GM23338 (cell line): ENCODE data around the gene CCDC102A. TPM values are rescaled to one million over a fixed set of nuclear protein-coding genes. Genes with fewer than 3 reads are reported as not detected.

Source experiments
- ATAC-seq: fragments of 200-7000 bp; cut with Tn5 transposase; 3 replicates; pipeline ENCODE4 v1.9.1; 2020
- DNase-seq: peaks from one replicate; pipeline ENCODE4 v3.0.0-alpha.2; 2015; ENCODE audit warnings: low spot score
- H2AFZ ChIP-seq: fragments of 200-600 bp; sonication (generic); 2 replicates; pipeline ENCODE4 v1.8.0; 2016; ENCODE audit warnings: antibody characterized with exemption, mild to moderate bottlenecking, moderate library complexity
- H3F3A ChIP-seq: fragments of 200-600 bp; sonication (generic); replicated peaks from 2 replicates; pipeline ENCODE4 v1.8.0; 2017; ENCODE audit warnings: antibody characterized with exemption, mixed run types, low read depth
- H3K27ac ChIP-seq: fragments of 200-600 bp; sonication (generic); 2 replicates; pipeline ENCODE4 v1.6.1; 2016; ENCODE audit warnings: low read depth
- H3K27me3 ChIP-seq: fragments of 200-600 bp; sonication (generic); 2 replicates; pipeline ENCODE4 v1.8.0; 2016; ENCODE audit warnings: mild to moderate bottlenecking, mixed run types, moderate library complexity; ENCODE audit not compliant: insufficient read depth
- H3K36me3 ChIP-seq: fragments of 200-600 bp; sonication (generic); 2 replicates; pipeline ENCODE4 v1.8.0; 2016; ENCODE audit warnings: mild to moderate bottlenecking; ENCODE audit not compliant: insufficient read depth
- H3K4me1 ChIP-seq: fragments of 200-600 bp; sonication (generic); 2 replicates; pipeline ENCODE4 v1.8.0; 2016; ENCODE audit warnings: mild to moderate bottlenecking, moderate library complexity; ENCODE audit not compliant: insufficient read depth
- H3K4me2 ChIP-seq: fragments of 200-600 bp; sonication (generic); 2 replicates; pipeline ENCODE4 v1.7.1; 2017; ENCODE audit warnings: mixed run types
- H3K4me3 ChIP-seq: fragments of 200-600 bp; sonication (generic); 2 replicates; pipeline ENCODE4 v1.6.1; 2016; ENCODE audit warnings: mixed run types
- H3K79me2 ChIP-seq: fragments of 200-600 bp; sonication (generic); replicated peaks from 2 replicates; pipeline ENCODE4 v1.8.0; 2017; ENCODE audit warnings: mild to moderate bottlenecking; ENCODE audit not compliant: insufficient read depth
- H3K9me2 ChIP-seq: fragments of 200-600 bp; sonication (generic); 2 replicates; pipeline ENCODE4 v1.8.0; 2017; ENCODE audit not compliant: insufficient read depth
- H4K20me1 ChIP-seq: fragments of 200-600 bp; sonication (generic); replicated peaks from 2 replicates; pipeline ENCODE4 v1.8.0; 2017; ENCODE audit warnings: mild to moderate bottlenecking; ENCODE audit not compliant: insufficient read depth
- H3K27ac Mint-ChIP-seq: 2 replicates; pipeline ENCODE4 v1.8.0; 2020; ENCODE audit warnings: inconsistent platforms, mild to moderate bottlenecking, moderate library complexity, mixed read lengths
- H3K27me3 Mint-ChIP-seq: 3 replicates; pipeline ENCODE4 v1.8.0; 2022; ENCODE audit warnings: low read depth, mild to moderate bottlenecking, moderate library complexity, mixed read lengths, inconsistent platforms; ENCODE audit not compliant: insufficient read depth, poor library complexity
- H3K36me3 Mint-ChIP-seq: 3 replicates; pipeline ENCODE4 v1.8.0; 2021; ENCODE audit warnings: low read depth, mild to moderate bottlenecking, inconsistent platforms, moderate library complexity, mixed read lengths
- H3K4me1 Mint-ChIP-seq: 3 replicates; pipeline ENCODE4 v1.8.0; 2020; ENCODE audit warnings: mild to moderate bottlenecking, inconsistent platforms, mixed read lengths
- H3K4me3 Mint-ChIP-seq: 3 replicates; pipeline ENCODE4 v1.8.0; 2021; ENCODE audit warnings: moderate library complexity, mild to moderate bottlenecking, inconsistent platforms, mixed read lengths
- H3K9me3 Mint-ChIP-seq: 3 replicates; pipeline ENCODE4 v1.8.0; 2020; ENCODE audit warnings: moderate library complexity, mild to moderate bottlenecking, inconsistent platforms, mixed read lengths
- CREB1 ChIP-seq: fragments of 250-450 bp; sonication (Bioruptor Pico); IDR thresholded peaks from 2 replicates; pipeline ENCODE4 v1.5.0; 2020; ENCODE audit warnings: low read depth, mild to moderate bottlenecking, moderate library complexity
- EZH2phosphoT487 ChIP-seq: fragments of 200-600 bp; sonication (generic); IDR thresholded peaks from one replicate; pipeline ENCODE4 v1.8.1; 2018; ENCODE audit warnings: antibody characterized with exemption; ENCODE audit not compliant: unreplicated experiment
- NANOG ChIP-seq: IDR thresholded peaks from 2 replicates; pipeline ENCODE4 v1.6.1; 2016; ENCODE audit warnings: antibody characterized with exemption, borderline replicate concordance
- ZNF331 ChIP-seq: fragments of 250-450 bp; sonication (Bioruptor Pico); IDR thresholded peaks from 2 replicates; pipeline ENCODE4 v1.5.0; 2020; ENCODE audit warnings: low read depth, mild to moderate bottlenecking, moderate library complexity
- polyA plus RNA-seq: library from polyadenylated mRNA; unstranded; fragments of >200 nt; fragmentation: Nextera tagmentation; extraction: Ambion mirVana; gene quantifications from 2 replicates; pipeline ENCODE4 v1.2.1, GENCODE V29; 2016
- total RNA-seq: library from RNA; depleted of rRNA; stranded (reverse); fragments of >200 nt; shearing (Covaris generic); gene quantifications from 2 replicates; pipeline ENCODE4 v1.2.3, GENCODE V29; 2014
- TF ChIP-seq, protein P1 (sequence below), 2 experiments: fragments of 200-600 bp in 1 of 2; sonication (generic) in 1 of 2; conservative IDR thresholded peaks; 2 replicates each; pipeline versions ENCODE4 v1.5.1 to v1.6.1; 2016 to 2017; ENCODE audit warnings: antibody characterized with exemption in 2 of 2, low read depth in 2 of 2, mild to moderate bottlenecking in 2 of 2, moderate library complexity in 1 of 2
- TF ChIP-seq, protein P2 (sequence below): fragments of 250-450 bp; sonication (Bioruptor Pico); IDR thresholded peaks from 2 replicates; pipeline ENCODE4 v1.5.0; 2020; ENCODE audit warnings: mild to moderate bottlenecking, moderate library complexity
- TF ChIP-seq, protein P3 (sequence below): IDR thresholded peaks from one replicate; pipeline ENCODE4 v1.6.1; 2018; ENCODE audit warnings: antibody characterized with exemption; ENCODE audit not compliant: unreplicated experiment

Gene CCDC102A
- total and polyA plus RNA-seq, 2 experiments from 2014 or later = 2.0 to 5.2 TPM

DNA sequence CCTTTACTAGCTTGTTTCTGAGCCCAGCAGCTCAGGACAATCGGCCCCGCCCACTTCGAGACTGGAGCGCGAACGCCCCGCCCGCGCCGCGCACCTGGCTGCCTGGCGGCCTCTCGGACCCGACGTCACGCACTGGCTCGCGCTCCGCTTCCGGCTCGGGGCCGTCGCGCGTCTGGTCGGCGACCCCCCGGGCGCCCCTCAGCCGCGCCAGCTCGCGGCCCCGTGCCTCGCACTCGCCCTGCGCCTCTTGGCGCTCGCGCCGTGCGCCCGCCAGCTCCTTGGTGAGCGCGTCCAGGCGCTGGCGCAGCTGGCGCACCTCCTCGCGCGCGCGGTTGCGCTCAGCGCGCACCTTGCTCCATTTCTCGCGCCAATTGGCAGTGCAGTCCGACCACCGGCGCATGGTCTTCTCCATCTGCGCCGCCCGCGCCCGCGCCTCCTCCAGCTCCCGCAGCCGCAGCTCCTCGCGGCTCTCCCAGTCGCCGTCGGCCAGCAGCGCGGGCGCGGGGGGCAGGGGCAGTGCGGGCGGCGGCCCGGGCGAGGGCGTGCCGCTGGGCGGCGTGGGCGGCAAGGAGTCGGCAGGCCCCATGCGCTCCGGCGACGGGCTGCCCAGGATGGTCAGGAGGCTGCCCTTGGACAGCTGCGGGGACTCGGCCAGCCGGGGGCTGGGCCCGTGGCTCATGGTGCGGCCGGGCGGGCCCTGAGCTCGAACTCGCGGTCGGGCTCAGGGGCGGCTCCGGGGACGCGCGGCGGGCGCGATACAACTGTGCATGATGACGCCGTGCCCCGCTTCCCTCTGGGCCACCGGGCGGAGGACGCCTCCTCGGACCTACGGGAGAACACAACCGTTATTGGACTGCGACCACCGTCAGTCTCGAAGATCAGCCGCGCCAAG, 7.6 kb downstream of the CCDC102A start:
- TF ChIP-seq, protein P1, sequence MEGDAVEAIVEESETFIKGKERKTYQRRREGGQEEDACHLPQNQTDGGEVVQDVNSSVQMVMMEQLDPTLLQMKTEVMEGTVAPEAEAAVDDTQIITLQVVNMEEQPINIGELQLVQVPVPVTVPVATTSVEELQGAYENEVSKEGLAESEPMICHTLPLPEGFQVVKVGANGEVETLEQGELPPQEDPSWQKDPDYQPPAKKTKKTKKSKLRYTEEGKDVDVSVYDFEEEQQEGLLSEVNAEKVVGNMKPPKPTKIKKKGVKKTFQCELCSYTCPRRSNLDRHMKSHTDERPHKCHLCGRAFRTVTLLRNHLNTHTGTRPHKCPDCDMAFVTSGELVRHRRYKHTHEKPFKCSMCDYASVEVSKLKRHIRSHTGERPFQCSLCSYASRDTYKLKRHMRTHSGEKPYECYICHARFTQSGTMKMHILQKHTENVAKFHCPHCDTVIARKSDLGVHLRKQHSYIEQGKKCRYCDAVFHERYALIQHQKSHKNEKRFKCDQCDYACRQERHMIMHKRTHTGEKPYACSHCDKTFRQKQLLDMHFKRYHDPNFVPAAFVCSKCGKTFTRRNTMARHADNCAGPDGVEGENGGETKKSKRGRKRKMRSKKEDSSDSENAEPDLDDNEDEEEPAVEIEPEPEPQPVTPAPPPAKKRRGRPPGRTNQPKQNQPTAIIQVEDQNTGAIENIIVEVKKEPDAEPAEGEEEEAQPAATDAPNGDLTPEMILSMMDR (conservative IDR thresholded peaks at IDR 0.05; ENCODE audit: low read depth in 2 of 2) = no peak
- TF ChIP-seq ZNF331 (no peak), NANOG (no peak), EZH2phosphoT487 (no peak), CREB1 (peak; percentile 76)
- TF ChIP-seq, protein P2, sequence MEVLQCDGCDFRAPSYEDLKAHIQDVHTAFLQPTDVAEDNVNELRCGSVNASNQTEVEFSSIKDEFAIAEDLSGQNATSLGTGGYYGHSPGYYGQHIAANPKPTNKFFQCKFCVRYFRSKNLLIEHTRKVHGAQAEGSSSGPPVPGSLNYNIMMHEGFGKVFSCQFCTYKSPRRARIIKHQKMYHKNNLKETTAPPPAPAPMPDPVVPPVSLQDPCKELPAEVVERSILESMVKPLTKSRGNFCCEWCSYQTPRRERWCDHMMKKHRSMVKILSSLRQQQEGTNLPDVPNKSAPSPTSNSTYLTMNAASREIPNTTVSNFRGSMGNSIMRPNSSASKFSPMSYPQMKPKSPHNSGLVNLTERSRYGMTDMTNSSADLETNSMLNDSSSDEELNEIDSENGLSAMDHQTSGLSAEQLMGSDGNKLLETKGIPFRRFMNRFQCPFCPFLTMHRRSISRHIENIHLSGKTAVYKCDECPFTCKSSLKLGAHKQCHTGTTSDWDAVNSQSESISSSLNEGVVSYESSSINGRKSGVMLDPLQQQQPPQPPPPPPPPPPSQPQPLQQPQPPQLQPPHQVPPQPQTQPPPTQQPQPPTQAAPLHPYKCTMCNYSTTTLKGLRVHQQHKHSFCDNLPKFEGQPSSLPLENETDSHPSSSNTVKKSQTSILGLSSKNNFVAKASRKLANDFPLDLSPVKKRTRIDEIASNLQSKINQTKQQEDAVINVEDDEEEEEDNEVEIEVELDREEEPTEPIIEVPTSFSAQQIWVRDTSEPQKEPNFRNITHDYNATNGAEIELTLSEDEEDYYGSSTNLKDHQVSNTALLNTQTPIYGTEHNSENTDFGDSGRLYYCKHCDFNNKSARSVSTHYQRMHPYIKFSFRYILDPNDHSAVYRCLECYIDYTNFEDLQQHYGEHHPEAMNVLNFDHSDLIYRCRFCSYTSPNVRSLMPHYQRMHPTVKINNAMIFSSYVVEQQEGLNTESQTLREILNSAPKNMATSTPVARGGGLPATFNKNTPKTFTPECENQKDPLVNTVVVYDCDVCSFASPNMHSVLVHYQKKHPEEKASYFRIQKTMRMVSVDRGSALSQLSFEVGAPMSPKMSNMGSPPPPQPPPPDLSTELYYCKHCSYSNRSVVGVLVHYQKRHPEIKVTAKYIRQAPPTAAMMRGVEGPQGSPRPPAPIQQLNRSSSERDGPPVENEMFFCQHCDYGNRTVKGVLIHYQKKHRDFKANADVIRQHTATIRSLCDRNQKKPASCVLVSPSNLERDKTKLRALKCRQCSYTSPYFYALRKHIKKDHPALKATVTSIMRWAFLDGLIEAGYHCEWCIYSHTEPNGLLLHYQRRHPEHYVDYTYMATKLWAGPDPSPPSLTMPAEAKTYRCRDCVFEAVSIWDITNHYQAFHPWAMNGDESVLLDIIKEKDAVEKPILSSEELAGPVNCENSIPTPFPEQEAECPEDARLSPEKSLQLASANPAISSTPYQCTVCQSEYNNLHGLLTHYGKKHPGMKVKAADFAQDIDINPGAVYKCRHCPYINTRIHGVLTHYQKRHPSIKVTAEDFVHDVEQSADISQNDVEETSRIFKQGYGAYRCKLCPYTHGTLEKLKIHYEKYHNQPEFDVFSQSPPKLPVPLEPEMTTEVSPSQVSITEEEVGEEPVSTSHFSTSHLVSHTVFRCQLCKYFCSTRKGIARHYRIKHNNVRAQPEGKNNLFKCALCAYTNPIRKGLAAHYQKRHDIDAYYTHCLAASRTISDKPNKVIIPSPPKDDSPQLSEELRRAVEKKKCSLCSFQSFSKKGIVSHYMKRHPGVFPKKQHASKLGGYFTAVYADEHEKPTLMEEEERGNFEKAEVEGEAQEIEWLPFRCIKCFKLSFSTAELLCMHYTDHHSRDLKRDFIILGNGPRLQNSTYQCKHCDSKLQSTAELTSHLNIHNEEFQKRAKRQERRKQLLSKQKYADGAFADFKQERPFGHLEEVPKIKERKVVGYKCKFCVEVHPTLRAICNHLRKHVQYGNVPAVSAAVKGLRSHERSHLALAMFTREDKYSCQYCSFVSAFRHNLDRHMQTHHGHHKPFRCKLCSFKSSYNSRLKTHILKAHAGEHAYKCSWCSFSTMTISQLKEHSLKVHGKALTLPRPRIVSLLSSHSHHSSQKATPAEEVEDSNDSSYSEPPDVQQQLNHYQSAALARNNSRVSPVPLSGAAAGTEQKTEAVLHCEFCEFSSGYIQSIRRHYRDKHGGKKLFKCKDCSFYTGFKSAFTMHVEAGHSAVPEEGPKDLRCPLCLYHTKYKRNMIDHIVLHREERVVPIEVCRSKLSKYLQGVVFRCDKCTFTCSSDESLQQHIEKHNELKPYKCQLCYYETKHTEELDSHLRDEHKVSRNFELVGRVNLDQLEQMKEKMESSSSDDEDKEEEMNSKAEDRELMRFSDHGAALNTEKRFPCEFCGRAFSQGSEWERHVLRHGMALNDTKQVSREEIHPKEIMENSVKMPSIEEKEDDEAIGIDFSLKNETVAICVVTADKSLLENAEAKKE (CRISPR knock-in tag) = no peak
- TF ChIP-seq, protein P3, sequence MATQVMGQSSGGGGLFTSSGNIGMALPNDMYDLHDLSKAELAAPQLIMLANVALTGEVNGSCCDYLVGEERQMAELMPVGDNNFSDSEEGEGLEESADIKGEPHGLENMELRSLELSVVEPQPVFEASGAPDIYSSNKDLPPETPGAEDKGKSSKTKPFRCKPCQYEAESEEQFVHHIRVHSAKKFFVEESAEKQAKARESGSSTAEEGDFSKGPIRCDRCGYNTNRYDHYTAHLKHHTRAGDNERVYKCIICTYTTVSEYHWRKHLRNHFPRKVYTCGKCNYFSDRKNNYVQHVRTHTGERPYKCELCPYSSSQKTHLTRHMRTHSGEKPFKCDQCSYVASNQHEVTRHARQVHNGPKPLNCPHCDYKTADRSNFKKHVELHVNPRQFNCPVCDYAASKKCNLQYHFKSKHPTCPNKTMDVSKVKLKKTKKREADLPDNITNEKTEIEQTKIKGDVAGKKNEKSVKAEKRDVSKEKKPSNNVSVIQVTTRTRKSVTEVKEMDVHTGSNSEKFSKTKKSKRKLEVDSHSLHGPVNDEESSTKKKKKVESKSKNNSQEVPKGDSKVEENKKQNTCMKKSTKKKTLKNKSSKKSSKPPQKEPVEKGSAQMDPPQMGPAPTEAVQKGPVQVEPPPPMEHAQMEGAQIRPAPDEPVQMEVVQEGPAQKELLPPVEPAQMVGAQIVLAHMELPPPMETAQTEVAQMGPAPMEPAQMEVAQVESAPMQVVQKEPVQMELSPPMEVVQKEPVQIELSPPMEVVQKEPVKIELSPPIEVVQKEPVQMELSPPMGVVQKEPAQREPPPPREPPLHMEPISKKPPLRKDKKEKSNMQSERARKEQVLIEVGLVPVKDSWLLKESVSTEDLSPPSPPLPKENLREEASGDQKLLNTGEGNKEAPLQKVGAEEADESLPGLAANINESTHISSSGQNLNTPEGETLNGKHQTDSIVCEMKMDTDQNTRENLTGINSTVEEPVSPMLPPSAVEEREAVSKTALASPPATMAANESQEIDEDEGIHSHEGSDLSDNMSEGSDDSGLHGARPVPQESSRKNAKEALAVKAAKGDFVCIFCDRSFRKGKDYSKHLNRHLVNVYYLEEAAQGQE = no peak
- Histone ChIP-seq H3K79me2 (peaks cover 10% of the 10 kb centered on the region), H2AFZ (peak overlapping the region; percentile 99), H3K4me1 (peaks cover 37% of the 10 kb centered on the region), H3F3A (peaks cover 15% of the 10 kb centered on the region; the same call in 1 of the 2 replicates), H3K4me2 (peak overlapping the region; percentile 85), H3K9me2 (no peaks in the 10 kb centered on the region), H3K27me3 (peaks cover 12% of the 10 kb centered on the region), H3K36me3 (no peaks in the 10 kb centered on the region), H3K27ac (no peak overlapping the region), H3K4me3 (peak overlapping the region; percentile 68), H4K20me1 (peaks cover 9% of the 10 kb centered on the region; the same call in 1 of the 2 replicates)
- peak overlapping the region; percentile 84 for H3K4me3 Mint-ChIP-seq
- H3K36me3 Mint-ChIP-seq = peaks cover 27% of the 10 kb centered on the region
- peak; percentile 54 for ATAC-seq
- peak; percentile 98 for DNase-seq
- peak overlapping the region; percentile 87; the same call in 1 of the 2 replicates for H3K27ac Mint-ChIP-seq
- peaks cover 3% of the 10 kb centered on the region; the same call in 2 of the 3 replicates for H3K9me3 Mint-ChIP-seq
- H3K4me1 Mint-ChIP-seq = peaks cover 54% of the 10 kb centered on the region
- peaks cover 43% of the 10 kb centered on the region for H3K27me3 Mint-ChIP-seq
